ENCODE results near the gene SLC24A3.

- TF ChIP-seq, protein P1, sequence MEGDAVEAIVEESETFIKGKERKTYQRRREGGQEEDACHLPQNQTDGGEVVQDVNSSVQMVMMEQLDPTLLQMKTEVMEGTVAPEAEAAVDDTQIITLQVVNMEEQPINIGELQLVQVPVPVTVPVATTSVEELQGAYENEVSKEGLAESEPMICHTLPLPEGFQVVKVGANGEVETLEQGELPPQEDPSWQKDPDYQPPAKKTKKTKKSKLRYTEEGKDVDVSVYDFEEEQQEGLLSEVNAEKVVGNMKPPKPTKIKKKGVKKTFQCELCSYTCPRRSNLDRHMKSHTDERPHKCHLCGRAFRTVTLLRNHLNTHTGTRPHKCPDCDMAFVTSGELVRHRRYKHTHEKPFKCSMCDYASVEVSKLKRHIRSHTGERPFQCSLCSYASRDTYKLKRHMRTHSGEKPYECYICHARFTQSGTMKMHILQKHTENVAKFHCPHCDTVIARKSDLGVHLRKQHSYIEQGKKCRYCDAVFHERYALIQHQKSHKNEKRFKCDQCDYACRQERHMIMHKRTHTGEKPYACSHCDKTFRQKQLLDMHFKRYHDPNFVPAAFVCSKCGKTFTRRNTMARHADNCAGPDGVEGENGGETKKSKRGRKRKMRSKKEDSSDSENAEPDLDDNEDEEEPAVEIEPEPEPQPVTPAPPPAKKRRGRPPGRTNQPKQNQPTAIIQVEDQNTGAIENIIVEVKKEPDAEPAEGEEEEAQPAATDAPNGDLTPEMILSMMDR (conservative IDR thresholded peaks at IDR 0.05; ENCODE audit: low read depth in 2 of 2): no peak
- TF ChIP-seq EZH2phosphoT487 (IDR thresholded peaks at IDR 0.05; ENCODE audit: unreplicated experiment) (no peak), STAT1 (IDR thresholded peaks at IDR 0.05; ENCODE audit: unreplicated experiment) (no peak), POLR2AphosphoS5 (IDR thresholded peaks at IDR 0.05; ENCODE audit: low read depth) (no peak), EZH2 (IDR thresholded peaks at IDR 0.05; ENCODE audit: low read depth, unreplicated experiment) (no peak), CREB1 (CRISPR knock-in tag; IDR thresholded peaks at IDR 0.05; ENCODE audit: low read depth) (no peak), ZNF331 (CRISPR knock-in tag; IDR thresholded peaks at IDR 0.05; ENCODE audit: low read depth) (no peak), JUNB (IDR thresholded peaks at IDR 0.05; ENCODE audit: unreplicated experiment) (no peak)
- TF ChIP-seq, protein P2, sequence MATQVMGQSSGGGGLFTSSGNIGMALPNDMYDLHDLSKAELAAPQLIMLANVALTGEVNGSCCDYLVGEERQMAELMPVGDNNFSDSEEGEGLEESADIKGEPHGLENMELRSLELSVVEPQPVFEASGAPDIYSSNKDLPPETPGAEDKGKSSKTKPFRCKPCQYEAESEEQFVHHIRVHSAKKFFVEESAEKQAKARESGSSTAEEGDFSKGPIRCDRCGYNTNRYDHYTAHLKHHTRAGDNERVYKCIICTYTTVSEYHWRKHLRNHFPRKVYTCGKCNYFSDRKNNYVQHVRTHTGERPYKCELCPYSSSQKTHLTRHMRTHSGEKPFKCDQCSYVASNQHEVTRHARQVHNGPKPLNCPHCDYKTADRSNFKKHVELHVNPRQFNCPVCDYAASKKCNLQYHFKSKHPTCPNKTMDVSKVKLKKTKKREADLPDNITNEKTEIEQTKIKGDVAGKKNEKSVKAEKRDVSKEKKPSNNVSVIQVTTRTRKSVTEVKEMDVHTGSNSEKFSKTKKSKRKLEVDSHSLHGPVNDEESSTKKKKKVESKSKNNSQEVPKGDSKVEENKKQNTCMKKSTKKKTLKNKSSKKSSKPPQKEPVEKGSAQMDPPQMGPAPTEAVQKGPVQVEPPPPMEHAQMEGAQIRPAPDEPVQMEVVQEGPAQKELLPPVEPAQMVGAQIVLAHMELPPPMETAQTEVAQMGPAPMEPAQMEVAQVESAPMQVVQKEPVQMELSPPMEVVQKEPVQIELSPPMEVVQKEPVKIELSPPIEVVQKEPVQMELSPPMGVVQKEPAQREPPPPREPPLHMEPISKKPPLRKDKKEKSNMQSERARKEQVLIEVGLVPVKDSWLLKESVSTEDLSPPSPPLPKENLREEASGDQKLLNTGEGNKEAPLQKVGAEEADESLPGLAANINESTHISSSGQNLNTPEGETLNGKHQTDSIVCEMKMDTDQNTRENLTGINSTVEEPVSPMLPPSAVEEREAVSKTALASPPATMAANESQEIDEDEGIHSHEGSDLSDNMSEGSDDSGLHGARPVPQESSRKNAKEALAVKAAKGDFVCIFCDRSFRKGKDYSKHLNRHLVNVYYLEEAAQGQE (IDR thresholded peaks at IDR 0.05; ENCODE audit: unreplicated experiment): no peak
- TF ChIP-seq, protein P3, sequence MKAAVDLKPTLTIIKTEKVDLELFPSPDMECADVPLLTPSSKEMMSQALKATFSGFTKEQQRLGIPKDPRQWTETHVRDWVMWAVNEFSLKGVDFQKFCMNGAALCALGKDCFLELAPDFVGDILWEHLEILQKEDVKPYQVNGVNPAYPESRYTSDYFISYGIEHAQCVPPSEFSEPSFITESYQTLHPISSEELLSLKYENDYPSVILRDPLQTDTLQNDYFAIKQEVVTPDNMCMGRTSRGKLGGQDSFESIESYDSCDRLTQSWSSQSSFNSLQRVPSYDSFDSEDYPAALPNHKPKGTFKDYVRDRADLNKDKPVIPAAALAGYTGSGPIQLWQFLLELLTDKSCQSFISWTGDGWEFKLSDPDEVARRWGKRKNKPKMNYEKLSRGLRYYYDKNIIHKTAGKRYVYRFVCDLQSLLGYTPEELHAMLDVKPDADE (IDR thresholded peaks at IDR 0.05): no peak
These were observed 77.0 kb downstream of the SLC24A3 start for GRCh38 chr20:19289451-19289850.
